B cell (primary cell): ENCODE measurements around the gene MAML2. TPM values are rescaled to one million over a fixed set of nuclear protein-coding genes. Genes with fewer than 3 reads are reported as not detected.

Experiments
- ATAC-seq: fragments of 200-7000 bp; cut with Tn5 transposase; one replicate; pipeline ENCODE4 v1.10.0; 2021; ENCODE audit warnings: low read depth, mild to moderate bottlenecking, moderate number of reproducible peaks, moderate library complexity
- CTCF ChIA-PET: fragments of 350-600 bp; sonication (Branson Sonifier 250); formaldehyde crosslinking; loops from one replicate; lab custom pipeline; 2021; ENCODE audit warnings: antibody characterized with exemption, inconsistent platforms; lab: Charles Lee
- POLR2A ChIA-PET: fragments of 350-600 bp; sonication (Branson Sonifier 250); formaldehyde crosslinking; loops from one replicate; lab custom pipeline; 2021; ENCODE audit warnings: antibody characterized with exemption; lab: Charles Lee
- DNase-seq: peaks from one replicate; pipeline ENCODE4 v3.0.0; 2013
- H2AFZ ChIP-seq: 2 replicates; pipeline ENCODE4 v1.6.1; 2012; ENCODE audit warnings: mild to moderate bottlenecking, low read depth, low read length; ENCODE audit not compliant: insufficient read depth, poor library complexity, severe bottlenecking
- H3K27ac ChIP-seq, 2 donors: 1 replicate in 1 of 2; 2 replicates in 1 of 2; pipeline ENCODE4 v1.5.1; 2012 to 2013; ENCODE audit warnings: low read length in 2 of 2, mild to moderate bottlenecking in 2 of 2, moderate library complexity in 1 of 2
- H3K27me3 ChIP-seq, 4 experiments: fragments of 200-600 bp in 1 of 4; sonication (generic) in 1 of 4; replicated peaks in 1 of 4; 1 replicate in 2 of 4; 2 replicates in 2 of 4; pipeline versions ENCODE4 v1.6.1 to v1.7.0; 2013 to 2016; ENCODE audit warnings: low read length in 3 of 4, mild to moderate bottlenecking in 2 of 4, mixed read lengths in 1 of 4, moderate library complexity in 1 of 4; ENCODE audit not compliant: insufficient read depth in 4 of 4, control insufficient read depth in 3 of 4; ENCODE audit errors: control extremely low read depth in 1 of 4
- H3K36me3 ChIP-seq, 2 experiments: replicated peaks in 1 of 2; 1 replicate in 1 of 2; 2 replicates in 1 of 2; pipeline versions ENCODE4 v1.6.1 to v1.7.1; 2013; ENCODE audit warnings: low read length in 1 of 2; ENCODE audit not compliant: insufficient read depth in 2 of 2, control insufficient read depth in 1 of 2; ENCODE audit errors: control extremely low read depth in 1 of 2, extremely low read depth in 1 of 2
- H3K4me1 ChIP-seq, 2 donors: fragments of 200-600 bp in 1 of 2; sonication (generic) in 1 of 2; 1 replicate in 1 of 2; 2 replicates in 1 of 2; pipeline versions ENCODE4 v1.5.1 to v1.6.1; 2013 to 2017; ENCODE audit warnings: low read length in 2 of 2; ENCODE audit not compliant: control insufficient read depth in 2 of 2, insufficient read depth in 2 of 2
- H3K4me2 ChIP-seq: replicated peaks from 2 replicates; pipeline ENCODE3; 2012; ENCODE audit warnings: mild to moderate bottlenecking, low read depth, low read length; ENCODE audit not compliant: poor library complexity, severe bottlenecking
- H3K4me3 ChIP-seq, 5 experiments: fragments of 200-600 bp in 1 of 5; sonication (generic) in 1 of 5; 1 replicate in 3 of 5; 2 replicates in 2 of 5; pipeline versions ENCODE4 v1.5.1 to v1.7.0; 2011 to 2016; ENCODE audit warnings: low read length in 4 of 5, mild to moderate bottlenecking in 4 of 5, low read depth in 2 of 5, control low read depth in 1 of 5, moderate library complexity in 1 of 5; ENCODE audit not compliant: insufficient read depth in 1 of 5; ENCODE audit errors: control extremely low read depth in 1 of 5, extremely low read depth in 1 of 5
- H3K79me2 ChIP-seq: fragments of 200-600 bp; sonication (generic); one replicate; pipeline ENCODE4 v1.6.0; 2016; ENCODE audit warnings: low read length; ENCODE audit not compliant: control insufficient read depth, insufficient read depth
- H3K9ac ChIP-seq: fragments of 200-600 bp; sonication (generic); 2 replicates; pipeline ENCODE4 v1.6.1; 2017; ENCODE audit warnings: mild to moderate bottlenecking, low read length, moderate library complexity
- H3K9me3 ChIP-seq, 3 donors: one replicate each; pipeline versions ENCODE4 v1.6.1 to v1.7.1; 2013; ENCODE audit warnings: low read length in 2 of 3; ENCODE audit not compliant: control insufficient read depth in 2 of 3, insufficient read depth in 1 of 3; ENCODE audit errors: control extremely low read depth in 1 of 3
- H4K20me1 ChIP-seq: 2 replicates; pipeline ENCODE4 v1.6.0; 2012; ENCODE audit warnings: mild to moderate bottlenecking, low read length; ENCODE audit not compliant: insufficient read depth, control insufficient read depth, poor library complexity, severe bottlenecking
- H3K27ac Mint-ChIP-seq: one replicate; pipeline ENCODE4 v1.8.0; 2021; ENCODE audit warnings: mixed read lengths
- H3K27me3 Mint-ChIP-seq: one replicate; pipeline ENCODE4 v1.8.0; 2021; ENCODE audit warnings: mixed read lengths
- H3K4me1 Mint-ChIP-seq: one replicate; pipeline ENCODE4 v1.8.0; 2021; ENCODE audit warnings: mixed read lengths
- H3K4me3 Mint-ChIP-seq: one replicate; pipeline ENCODE4 v1.8.0; 2021; ENCODE audit warnings: mixed read lengths
- H3K9me3 Mint-ChIP-seq: one replicate; pipeline ENCODE4 v1.8.0; 2022; ENCODE audit warnings: mixed read lengths; ENCODE audit not compliant: insufficient read depth
- EZH2 ChIP-seq: IDR thresholded peaks from 2 replicates; pipeline ENCODE4 v1.6.1; 2012; ENCODE audit warnings: borderline replicate concordance, low read depth, mild to moderate bottlenecking, moderate library complexity, low read length; ENCODE audit not compliant: insufficient read depth, poor library complexity, severe bottlenecking
- WGBS: methylation state at CpG from one replicate; pipeline ENCODE4 v1.1.5; 2013; ENCODE audit warnings: missing lambda C conversion rate; ENCODE audit not compliant: insufficient coverage; 5-methylcytosine and 5-hydroxymethylcytosine counted together
- intact Hi-C: fragments of 100-400 bp; cut with micrococcal nuclease; formaldehyde crosslinking; loops from one replicate; pipeline ENCODE4 v1.10.0; 2022
- polyA plus RNA-seq: library from polyadenylated mRNA; depleted of rRNA; stranded (reverse); fragments of >200 nt; gene quantifications from 2 replicates; pipeline ENCODE4 v1.2.3, GENCODE V29; 2012
- total RNA-seq, 2 donors: library from RNA; stranded (reverse); fragments of 120-200 nt in 1 of 2; gene quantifications; 1 replicate in 1 of 2; 2 replicates in 1 of 2; pipeline versions ENCODE4 v1.2.3 to v1.2.4, GENCODE V29; 2013 to 2022
- TF ChIP-seq, protein P1 (sequence below): fragments of 200-600 bp; IDR thresholded peaks from one replicate; pipeline ENCODE4 v1.8.0; 2022; ENCODE audit warnings: antibody characterized with exemption, mild to moderate bottlenecking

The MAML2 gene
- total and polyA plus RNA-seq, 2 donors (not counting 1 experiment from before 2014, with no cell fraction given): 10.7 to 26.4 TPM

DNA sequence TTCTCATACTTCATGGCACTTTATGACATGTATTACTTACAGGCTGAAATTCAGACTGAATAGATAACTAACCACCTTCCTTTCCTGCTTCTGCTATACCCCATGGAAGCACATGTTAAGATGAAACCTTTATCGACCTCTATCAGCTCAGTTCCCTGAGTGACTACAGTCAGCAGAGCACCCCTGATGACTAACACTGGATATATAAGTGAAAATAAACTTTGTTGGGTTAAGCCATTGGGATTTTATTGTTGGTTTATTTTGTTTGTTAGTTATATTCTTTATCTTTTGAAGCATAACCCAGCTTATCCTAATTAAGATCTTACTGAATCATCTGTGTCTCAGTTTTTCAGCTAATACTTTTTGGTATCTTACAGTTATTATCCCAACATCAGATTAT lies 23.0 kb upstream of the MAML2 start:
- ATAC-seq: no peak
- Histone ChIP-seq H3K4me3 (no peak overlapping the region), H3K4me1 (peaks cover 10% of the 10 kb centered on the region in 2 donors), H3K9ac (no peak overlapping the region), H4K20me1 (no peaks in the 10 kb centered on the region), H3K79me2 (no peaks in the 10 kb centered on the region), H3K9me3 (peaks cover 0 to 7% (median 0%) of the 10 kb centered on the region in 3 donors), H3K27ac (no peak overlapping the region), H3K36me3 (peaks cover 20 to 21% of the 10 kb centered on the region in 2 experiments), H3K4me2 (no peak overlapping the region), H2AFZ (no peak overlapping the region), H3K27me3 (no peaks in the 10 kb centered on the region)
- no peak for DNase-seq
- Mint-ChIP-seq H3K4me1 (peaks cover 8% of the 10 kb centered on the region), H3K4me3 (no peak overlapping the region), H3K9me3 (peaks cover 4% of the 10 kb centered on the region), H3K27me3 (no peaks in the 10 kb centered on the region), H3K27ac (no peak overlapping the region)
- intact Hi-C loops: no loop called here
- no peak for TF ChIP-seq EZH2
- TF ChIP-seq, protein P1, sequence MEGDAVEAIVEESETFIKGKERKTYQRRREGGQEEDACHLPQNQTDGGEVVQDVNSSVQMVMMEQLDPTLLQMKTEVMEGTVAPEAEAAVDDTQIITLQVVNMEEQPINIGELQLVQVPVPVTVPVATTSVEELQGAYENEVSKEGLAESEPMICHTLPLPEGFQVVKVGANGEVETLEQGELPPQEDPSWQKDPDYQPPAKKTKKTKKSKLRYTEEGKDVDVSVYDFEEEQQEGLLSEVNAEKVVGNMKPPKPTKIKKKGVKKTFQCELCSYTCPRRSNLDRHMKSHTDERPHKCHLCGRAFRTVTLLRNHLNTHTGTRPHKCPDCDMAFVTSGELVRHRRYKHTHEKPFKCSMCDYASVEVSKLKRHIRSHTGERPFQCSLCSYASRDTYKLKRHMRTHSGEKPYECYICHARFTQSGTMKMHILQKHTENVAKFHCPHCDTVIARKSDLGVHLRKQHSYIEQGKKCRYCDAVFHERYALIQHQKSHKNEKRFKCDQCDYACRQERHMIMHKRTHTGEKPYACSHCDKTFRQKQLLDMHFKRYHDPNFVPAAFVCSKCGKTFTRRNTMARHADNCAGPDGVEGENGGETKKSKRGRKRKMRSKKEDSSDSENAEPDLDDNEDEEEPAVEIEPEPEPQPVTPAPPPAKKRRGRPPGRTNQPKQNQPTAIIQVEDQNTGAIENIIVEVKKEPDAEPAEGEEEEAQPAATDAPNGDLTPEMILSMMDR: no peak
- POLR2A ChIA-PET: no interaction called here
- no CpG with 5 or more reads among the region's 1 CpG for WGBS
- CTCF ChIA-PET: interaction anchor here (0.8 to 1.4 kb wide), 2 partner anchors 23 to 311 kb away, joined by 3 to 8 read pairs; partner anchors contain the start of gene MAML2

DNA sequence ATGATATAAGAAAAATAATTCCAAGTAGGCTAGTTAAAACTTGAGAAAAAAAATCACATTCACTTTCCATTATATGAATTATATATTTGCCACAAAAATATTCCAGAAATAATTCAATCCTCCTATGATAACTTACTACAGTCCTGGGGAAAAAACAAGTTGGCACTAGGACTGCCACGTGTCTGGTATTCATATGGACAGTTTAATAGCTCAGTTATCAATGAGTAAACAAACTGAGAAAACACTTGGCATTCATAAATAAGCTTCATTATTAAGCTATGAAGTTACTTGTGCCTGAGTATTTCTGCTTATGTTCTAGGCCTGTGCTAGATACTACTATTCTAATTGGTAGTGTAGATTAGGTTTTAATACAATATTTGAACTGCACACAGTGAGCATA lies 22.5 kb upstream of the MAML2 start:
- Mint-ChIP-seq H3K27me3 (no peaks in the 10 kb centered on the region), H3K27ac (no peak overlapping the region), H3K4me1 (peaks cover 8% of the 10 kb centered on the region), H3K4me3 (no peak overlapping the region), H3K9me3 (peaks cover 4% of the 10 kb centered on the region)
- Histone ChIP-seq H3K79me2 (no peaks in the 10 kb centered on the region), H3K27me3 (no peaks in the 10 kb centered on the region), H3K4me2 (no peak overlapping the region), H3K9ac (no peak overlapping the region), H4K20me1 (no peaks in the 10 kb centered on the region), H3K4me3 (no peak overlapping the region), H3K27ac (no peak overlapping the region), H3K4me1 (peaks cover 10% of the 10 kb centered on the region in 2 donors), H2AFZ (no peak overlapping the region), H3K36me3 (peaks cover 20 to 21% of the 10 kb centered on the region in 2 experiments), H3K9me3 (peaks cover 0 to 7% (median 0%) of the 10 kb centered on the region in 3 donors)
- CTCF ChIA-PET: interaction anchor here (0.8 to 1.4 kb wide), 2 partner anchors 23 to 310 kb away, joined by 3 to 8 read pairs; partner anchors contain the start of gene MAML2
- POLR2A ChIA-PET: no interaction called here
- no peak for TF ChIP-seq EZH2
- TF ChIP-seq, protein P1: no peak
- WGBS: no CpG with 5 or more reads among the region's 1 CpG
- ATAC-seq (no peak), DNase-seq (no peak)
- intact Hi-C loops: no loop called here
